ENCODE results near the gene BPIFA1.

The BPIFA1 gene

GRCh38 chr20:33239979-33240736 lies 4.4 kb downstream of the BPIFA1 start:
- no peak for DNase-seq (ENCODE audit: low spot score)

DNA sequence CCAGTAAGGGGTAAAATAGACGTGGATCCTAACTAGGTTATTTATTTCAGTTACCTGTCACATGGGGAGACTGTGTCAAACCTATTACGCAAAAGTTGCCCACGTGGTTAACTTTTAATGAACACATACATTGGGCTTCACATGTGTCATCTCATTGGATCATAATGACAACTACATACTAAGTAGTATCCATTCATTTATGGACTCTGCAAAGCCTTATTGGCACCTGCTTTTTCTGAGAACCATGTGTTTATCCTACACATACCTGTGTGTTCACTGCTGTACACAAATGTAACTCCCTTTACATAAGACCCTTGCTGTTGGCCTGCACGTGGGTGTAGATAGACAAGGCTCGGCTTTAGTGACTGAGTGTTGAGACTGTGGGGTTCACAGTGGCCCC lies 5.1 kb downstream of the BPIFA1 start:
- no peak for DNase-seq (ENCODE audit: low spot score)

DNA sequence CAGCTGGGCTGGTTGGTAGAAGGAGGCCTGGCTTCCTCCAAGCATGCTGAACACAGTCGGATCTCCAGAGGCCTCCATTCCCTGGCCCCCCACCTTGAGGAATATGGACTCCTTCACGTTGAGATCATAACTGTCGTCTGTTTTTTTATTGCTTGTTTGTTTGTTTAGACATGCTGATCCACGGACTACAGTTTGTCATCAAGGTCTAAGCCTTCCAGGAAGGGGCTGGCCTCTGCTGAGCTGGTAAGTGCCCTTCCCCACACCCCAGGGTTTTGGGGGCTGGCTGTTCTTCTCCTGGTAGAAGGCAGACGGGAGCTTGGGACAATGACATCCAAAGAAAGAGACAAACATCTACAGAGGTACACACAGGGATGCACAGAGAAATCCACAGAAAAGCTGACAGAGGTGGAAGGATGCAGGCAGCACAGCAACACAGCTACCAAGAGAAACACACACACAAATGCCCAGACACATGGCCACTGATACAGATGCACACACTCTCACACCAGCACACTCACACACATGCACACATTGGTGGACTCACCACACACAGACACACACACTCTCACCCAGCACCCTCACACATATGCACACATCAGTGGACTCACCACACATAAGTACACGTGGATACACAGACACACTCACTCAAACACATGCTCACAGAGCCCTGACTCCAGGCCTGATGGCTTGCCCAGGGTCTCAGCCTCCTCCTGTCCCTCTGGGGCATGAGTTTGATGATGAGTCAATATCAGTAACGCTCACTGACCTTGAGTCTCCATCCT lies 6.7 kb downstream of the BPIFA1 start:
- no peak for DNase-seq (ENCODE audit: low spot score)

DNA sequence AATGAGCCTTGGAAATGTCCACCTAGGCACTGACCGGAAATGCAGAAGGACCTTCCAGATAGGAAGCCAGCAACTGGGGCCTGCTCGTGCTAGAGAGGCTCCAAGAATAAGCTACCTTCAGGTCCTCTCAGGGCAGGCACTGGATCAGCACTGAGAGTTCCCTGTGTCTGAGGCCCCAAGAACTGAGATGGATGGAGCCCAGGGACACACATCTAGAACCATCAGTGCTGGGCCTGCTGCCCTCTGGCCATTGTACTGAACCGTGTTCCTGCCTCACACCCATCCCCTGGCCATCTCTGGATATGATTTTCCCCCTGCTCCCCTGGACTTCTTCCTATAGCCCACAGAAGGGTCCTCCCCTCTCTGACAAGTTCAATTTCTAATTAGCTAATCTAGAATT lies 10.3 kb downstream of the BPIFA1 start:
- no peak for DNase-seq (ENCODE audit: low spot score)

DNA sequence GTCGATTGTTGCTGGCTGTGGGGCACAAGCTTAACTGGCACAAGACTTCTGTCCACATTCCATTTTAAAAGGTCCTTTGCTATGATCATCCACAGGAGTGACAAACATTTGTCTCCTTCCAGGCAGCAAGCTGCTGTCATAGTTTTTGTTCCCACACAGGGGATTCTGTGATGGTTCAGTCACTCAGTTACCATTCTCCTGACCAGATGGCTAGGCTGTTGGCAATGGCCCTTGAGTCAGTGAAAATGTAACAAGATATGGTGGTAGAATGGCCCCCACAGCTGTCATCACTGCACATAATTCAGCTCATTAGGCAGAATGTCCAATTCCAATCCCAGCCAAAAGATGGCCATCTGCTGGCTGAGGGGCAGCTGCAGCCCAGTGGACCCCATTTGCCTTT lies 13.7 kb downstream of the BPIFA1 start:
- no peak for DNase-seq (ENCODE audit: low spot score)

DNA sequence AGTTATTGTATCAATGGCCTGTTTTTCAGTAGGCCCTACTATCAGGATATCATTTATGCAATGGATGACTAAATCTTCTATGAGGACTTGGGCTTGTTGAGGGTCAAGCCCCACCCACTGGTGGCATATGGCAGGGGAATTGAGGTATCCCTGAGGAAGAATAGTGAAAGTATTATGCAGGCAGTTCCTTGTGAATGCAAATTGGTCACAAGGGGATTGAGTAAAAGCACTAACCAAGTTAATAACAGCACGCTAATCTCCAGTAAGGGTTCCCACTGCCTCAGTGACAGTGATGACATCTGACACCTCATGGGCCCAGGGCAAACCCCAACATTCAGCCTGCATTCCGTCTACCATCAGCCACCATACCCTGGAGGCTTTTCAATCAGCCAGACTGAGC lies 14.9 kb downstream of the BPIFA1 start:
- peak; percentile 43 for DNase-seq (ENCODE audit: low spot score)

DNA sequence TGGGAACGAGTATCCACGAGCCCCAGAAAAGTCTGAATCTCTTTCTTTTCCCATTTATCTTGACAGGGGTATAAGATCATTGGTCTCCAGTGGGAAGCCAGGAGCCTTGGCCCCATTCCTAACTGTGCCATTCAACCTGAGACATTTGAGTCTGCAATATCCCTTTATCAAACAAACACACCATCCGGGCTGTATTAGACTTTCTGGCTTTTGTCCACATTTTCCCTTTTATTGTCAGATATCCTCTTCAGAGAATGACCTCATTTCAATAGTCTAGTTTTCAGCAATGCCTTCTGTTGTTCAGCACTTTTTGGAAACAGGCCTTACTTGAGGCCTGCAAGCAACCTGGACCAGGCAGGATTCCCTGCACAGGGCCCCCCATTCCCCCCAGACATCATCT lies 15.7 kb downstream of the BPIFA1 start:
- no peak for DNase-seq (ENCODE audit: low spot score)

DNA sequence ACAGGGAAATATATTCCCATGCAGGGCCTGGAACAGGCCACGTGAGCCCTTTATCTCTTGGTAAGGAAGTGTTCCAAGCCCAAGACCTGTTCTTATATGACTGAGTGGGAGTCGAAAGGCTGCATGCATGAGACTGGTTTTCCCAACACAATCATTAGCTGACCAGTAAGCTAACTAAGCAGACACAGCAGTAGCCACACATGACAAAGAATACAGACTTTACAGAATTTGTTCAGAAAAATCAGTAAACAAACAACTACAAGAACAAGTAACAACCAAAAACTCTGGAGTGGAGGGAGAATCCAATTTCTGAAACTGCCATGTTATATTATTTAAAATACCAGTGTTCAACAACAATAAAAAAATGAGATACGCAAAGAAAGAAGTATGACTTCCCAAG lies 16.7 kb downstream of the BPIFA1 start:
- no peak for DNase-seq (ENCODE audit: low spot score)

DNA sequence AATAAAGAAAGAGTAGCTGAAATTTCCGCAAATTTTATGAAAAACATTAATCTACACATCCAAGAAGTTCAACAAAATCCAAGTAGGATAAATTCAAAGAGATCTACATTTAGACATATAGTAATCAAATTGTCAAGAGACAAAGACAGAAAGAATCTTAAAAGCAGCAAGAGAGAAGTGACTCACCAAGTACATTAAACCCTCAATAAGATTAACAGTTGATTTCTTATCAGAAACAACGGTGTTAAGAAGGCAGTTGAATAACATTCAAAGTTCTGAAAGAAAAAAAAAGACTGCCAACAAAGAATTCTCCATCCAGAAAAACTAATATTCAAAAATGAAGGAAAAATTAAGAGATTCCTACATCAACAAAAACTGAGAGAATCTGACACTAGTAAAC lies 19.2 kb downstream of the BPIFA1 start:
- DNase-seq (ENCODE audit: low spot score): no peak

- DNase-seq (ENCODE audit: low spot score): no peak
These were observed 21.4 kb downstream of the BPIFA1 start for GRCh38 chr20:33257237-33257636.

GRCh38 chr20:33259371-33259770 lies 23.6 kb downstream of the BPIFA1 start:
- DNase-seq (ENCODE audit: low spot score): no peak

- no peak for DNase-seq (ENCODE audit: low spot score)
These were observed 25.7 kb downstream of the BPIFA1 start for GRCh38 chr20:33261465-33261864.

DNA sequence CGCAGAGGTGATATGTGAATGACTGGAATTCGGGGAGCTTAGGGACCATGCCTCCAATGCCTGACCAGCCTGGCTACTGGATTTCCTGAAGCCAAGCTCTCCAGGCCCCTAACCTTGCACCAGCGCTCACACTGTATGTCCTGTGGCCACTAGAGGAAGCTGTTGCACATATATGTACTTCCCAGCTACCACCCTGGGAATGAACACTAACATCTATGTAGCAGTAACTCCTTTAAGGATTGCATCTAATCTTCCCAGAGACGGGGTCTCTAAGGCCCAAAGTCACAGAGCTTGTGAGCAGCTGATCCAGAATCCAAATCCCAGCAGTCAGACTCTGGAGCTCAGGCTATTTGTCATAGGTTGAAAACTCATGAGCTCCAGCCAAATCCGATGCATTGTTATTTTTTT lies 26.9 kb downstream of the BPIFA1 start:
- peak; percentile 69 for DNase-seq (ENCODE audit: low spot score)

GRCh38 chr20:33263784-33264183 lies 28.0 kb downstream of the BPIFA1 start:
- no peak for DNase-seq (ENCODE audit: low spot score)

DNA sequence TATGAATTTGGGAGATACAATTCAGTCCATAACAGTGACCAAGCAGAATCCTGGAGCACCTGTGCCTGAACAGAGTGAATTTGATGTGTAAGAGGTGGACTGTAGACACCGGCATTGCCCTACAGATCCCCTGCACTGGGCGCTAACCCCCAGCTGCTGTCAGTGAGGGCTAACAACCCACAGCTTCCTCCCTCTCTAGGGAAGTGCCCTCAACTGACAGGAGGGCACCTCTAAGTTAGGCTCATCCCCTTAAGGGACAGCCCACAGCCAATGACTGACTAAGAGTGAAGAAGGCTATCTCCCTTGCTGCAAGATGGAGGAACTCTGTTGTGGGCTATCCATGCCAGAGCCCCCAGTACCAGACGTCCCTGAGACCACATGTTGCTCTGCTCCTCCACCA lies 31.9 kb downstream of the BPIFA1 start:
- DNase-seq (ENCODE audit: low spot score): no peak

- no peak for DNase-seq (ENCODE audit: low spot score)
These were observed 36.5 kb downstream of the BPIFA1 start for GRCh38 chr20:33272155-33272873.

DNA sequence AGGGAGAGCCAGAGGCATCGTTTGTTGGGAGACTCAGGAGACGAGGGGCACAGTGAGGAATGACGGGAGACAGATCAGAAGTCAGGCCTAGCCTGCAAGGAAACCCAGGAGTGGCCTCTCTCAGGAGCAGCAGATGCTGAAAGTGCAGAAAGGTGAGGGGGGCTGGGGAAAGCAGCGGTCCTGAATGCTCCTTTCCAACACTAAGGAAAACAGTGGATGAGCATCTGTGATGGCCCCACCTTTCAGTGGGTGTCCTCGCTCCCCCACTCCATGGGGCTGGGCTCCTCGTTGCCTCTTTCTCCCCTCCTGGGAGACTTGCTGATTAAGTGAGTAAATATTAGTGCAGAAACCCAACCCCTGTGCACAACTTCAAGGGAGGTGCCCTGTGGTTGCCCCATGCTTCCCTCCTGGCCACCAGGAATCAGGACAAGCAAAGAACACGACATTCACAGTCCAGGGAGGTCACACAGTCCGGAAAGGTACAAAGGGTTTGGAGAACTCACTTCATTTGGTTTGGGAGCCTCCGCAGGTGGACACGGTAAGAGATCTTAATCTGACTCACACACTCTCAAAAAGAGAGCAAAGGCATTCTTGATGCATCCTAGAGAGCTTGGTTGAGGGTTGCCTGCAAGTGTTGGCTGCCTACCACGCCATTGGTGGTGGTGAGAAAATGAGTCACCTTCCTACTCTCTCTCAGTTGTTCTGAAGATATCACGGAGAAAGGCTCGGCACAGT lies 37.5 kb downstream of the BPIFA1 start:
- DNase-seq (ENCODE audit: low spot score): no peak

- no peak for DNase-seq (ENCODE audit: low spot score)
These were observed 39.4 kb downstream of the BPIFA1 start for GRCh38 chr20:33275215-33275614.

- DNase-seq (ENCODE audit: low spot score): no peak
These were observed 40.1 kb downstream of the BPIFA1 start for GRCh38 chr20:33275871-33276270.

- DNase-seq (ENCODE audit: low spot score): no peak
These were observed 40.7 kb downstream of the BPIFA1 start for GRCh38 chr20:33276303-33277113.

All from COLO829 (cell line).